ENCODE measurements around the gene EHD1.
A peak's percentile ranks its signal among the peaks of the same experiment; 100 is the strongest.

The EHD1 gene

DNA sequence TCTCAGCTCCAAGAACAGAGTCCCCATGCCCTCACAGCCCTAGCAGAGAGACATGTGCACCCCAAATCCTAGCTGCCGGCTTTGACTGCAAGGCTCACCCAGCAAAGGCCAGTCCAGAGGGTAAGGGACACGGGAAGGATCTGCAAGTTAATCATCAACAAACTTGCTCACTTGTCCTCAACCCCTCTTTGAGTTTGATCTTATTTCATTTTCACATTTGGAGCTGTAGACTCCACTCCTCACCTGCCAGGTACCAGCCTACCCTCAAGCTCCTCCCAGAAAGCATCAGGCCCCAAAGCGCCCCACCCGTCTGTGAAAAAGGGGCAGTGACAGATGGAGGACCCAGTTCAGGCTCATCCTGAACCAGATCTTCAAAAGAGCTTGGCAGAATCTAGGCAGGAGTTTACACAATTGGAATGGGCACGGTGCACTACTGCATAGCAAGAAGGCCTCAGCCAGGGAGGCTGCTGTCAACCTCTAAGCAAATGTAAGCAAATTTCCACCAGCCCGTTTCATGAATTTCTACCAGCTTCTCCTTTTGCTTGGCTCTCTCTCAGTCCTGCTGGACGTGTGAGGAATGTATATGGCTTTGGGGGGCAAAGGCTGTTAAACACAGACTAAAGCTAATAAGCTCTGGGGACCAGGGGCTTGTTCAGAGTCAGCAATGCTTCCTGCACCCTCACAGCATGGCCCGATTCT, 5.5 kb downstream of the EHD1 start:
- no peak for DNase-seq (ENCODE audit: extremely low read depth, insufficient read length)
- Histone ChIP-seq H3K27me3 (replicated peaks; ENCODE audit: control insufficient read depth, insufficient read depth, low read length) (no peaks in the 10 kb centered on the region), H3K4me3 (replicated peaks; ENCODE audit: low read depth, low read length) (peak overlapping the region; percentile 44), H3K36me3 (ENCODE audit: control insufficient read depth, insufficient read depth, low read length) (peaks cover 43% of the 10 kb centered on the region)
- no peak for TF ChIP-seq CTCF (IDR thresholded peaks at IDR 0.05; ENCODE audit: insufficient read depth, low read length, poor library complexity, severe bottlenecking)

GRCh38 chr11:64871492-64871891, 6.9 kb downstream of the EHD1 start:
- Histone ChIP-seq H3K36me3 (ENCODE audit: control insufficient read depth, insufficient read depth, low read length) (peaks cover 43% of the 10 kb centered on the region), H3K4me3 (replicated peaks; ENCODE audit: low read depth, low read length) (peak overlapping the region; percentile 36), H3K27me3 (replicated peaks; ENCODE audit: control insufficient read depth, insufficient read depth, low read length) (no peaks in the 10 kb centered on the region)
- peak; percentile 19 for DNase-seq (ENCODE audit: extremely low read depth, insufficient read length)
- TF ChIP-seq CTCF (IDR thresholded peaks at IDR 0.05; ENCODE audit: insufficient read depth, low read length, poor library complexity, severe bottlenecking): no peak

DNA sequence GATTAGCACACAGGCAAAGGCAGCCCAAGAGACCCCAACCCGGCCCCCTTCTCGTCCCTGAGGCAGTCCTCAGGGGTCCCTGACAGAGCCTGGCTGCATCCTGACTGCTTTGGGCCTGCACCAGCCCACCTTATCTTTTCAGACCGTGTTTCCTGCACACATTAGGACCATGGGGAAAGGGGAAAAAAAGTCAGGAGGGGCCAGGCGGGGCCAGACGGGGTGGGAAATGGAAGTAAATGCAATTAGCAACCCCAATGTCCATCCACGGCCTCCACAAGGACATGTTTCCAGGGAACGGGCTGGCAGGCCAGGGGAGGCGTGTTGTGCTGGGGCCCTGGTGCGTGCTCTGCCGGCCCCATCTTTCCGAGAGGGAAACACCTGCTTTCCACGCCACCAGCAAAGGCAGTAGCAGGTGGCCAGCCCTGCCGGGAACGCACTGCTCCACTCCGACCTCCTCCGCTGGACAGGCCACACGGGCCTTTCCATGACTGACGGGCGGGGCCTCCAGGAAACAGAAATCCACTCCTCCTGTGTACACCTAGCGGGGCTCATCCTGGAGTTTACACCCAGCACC, 7.4 kb downstream of the EHD1 start:
- Histone ChIP-seq H3K4me3 (replicated peaks; ENCODE audit: low read depth, low read length) (peak overlapping the region; percentile 36), H3K27me3 (replicated peaks; ENCODE audit: control insufficient read depth, insufficient read depth, low read length) (no peaks in the 10 kb centered on the region), H3K36me3 (ENCODE audit: control insufficient read depth, insufficient read depth, low read length) (peaks cover 40% of the 10 kb centered on the region)
- TF ChIP-seq CTCF (IDR thresholded peaks at IDR 0.05; ENCODE audit: insufficient read depth, low read length, poor library complexity, severe bottlenecking): no peak
- DNase-seq (ENCODE audit: extremely low read depth, insufficient read length): no peak

DNA sequence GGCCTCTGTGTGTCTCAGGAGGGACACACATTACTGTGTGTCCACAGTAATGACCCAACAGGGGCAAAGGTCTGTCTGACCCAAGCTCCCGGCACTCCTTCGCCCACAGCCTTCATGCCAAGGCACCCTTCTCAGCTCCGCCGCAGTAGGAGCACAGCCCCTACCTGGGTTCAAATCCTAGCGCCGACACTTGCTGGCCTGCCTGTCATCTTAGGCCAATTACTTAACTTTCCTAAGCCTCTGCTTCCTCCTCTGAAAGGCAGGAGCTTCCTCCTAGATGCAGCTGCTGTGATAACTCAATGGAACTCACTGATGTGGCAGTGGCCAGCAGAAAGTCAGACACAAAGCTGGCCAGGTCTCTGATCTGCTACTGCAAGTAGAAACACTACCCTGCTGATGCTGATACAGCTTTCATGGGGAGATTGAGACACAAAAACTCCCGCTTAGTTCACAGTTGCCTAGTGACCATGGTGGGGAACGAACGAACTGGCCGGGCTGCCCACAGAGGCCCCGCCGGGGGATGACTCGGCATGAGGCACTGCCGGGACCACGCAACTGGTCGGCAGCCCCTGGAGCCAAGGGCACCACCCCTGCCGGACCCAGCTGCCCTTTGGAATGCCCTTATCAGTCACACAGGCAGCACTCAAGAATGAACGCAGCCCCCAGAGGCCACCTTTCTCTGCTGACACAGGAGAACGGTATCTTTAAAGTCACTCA, 8.1 kb downstream of the EHD1 start:
- Histone ChIP-seq H3K27me3 (replicated peaks; ENCODE audit: control insufficient read depth, insufficient read depth, low read length) (no peaks in the 10 kb centered on the region), H3K36me3 (ENCODE audit: control insufficient read depth, insufficient read depth, low read length) (peaks cover 39% of the 10 kb centered on the region), H3K4me3 (replicated peaks; ENCODE audit: low read depth, low read length) (peak overlapping the region; percentile 36)
- TF ChIP-seq CTCF (IDR thresholded peaks at IDR 0.05; ENCODE audit: insufficient read depth, low read length, poor library complexity, severe bottlenecking): no peak
- no peak for DNase-seq (ENCODE audit: extremely low read depth, insufficient read length)

GRCh38 chr11:64869571-64870175, 8.7 kb downstream of the EHD1 start:
- peaks cover 38% of the 10 kb centered on the region for H3K36me3 ChIP-seq (ENCODE audit: control insufficient read depth, insufficient read depth, low read length)
- TF ChIP-seq CTCF (IDR thresholded peaks at IDR 0.05; ENCODE audit: insufficient read depth, low read length, poor library complexity, severe bottlenecking): peak; percentile 54
- no peaks in the 10 kb centered on the region for H3K27me3 ChIP-seq (replicated peaks; ENCODE audit: control insufficient read depth, insufficient read depth, low read length)
- H3K4me3 ChIP-seq (replicated peaks; ENCODE audit: low read depth, low read length): peak overlapping the region; percentile 36
- no peak for DNase-seq (ENCODE audit: extremely low read depth, insufficient read length)

Data from GM06990 (cell line).